Measurements from ENCODE around the gene BTRC. TPM values are rescaled to one million over a fixed set of nuclear protein-coding genes. Genes with fewer than 3 reads are reported as not detected.
"Not testable (repeated sequence)": the region's sequence is repeated elsewhere in the genome, so short reads cannot be mapped to it uniquely, and the experiment has no call there.

BTRC gene
- total and polyA plus RNA-seq, 12 donors = 9.5 to 49.9 (median 34.2) TPM

- Histone ChIP-seq H3K27me3 (peaks cover 0 to 10% (median 0%) of the 10 kb centered on the region in 7 donors), H3K9me3 (no peaks in the 10 kb centered on the region), H3K4me3 (no peak overlapping the region), H3K27ac (no peak overlapping the region), H3K36me3 (no peaks in the 10 kb centered on the region), H3K4me1 (no peaks in the 10 kb centered on the region)
- intact Hi-C loops (cut with DNase I) = no loop called here
- DNase-seq (no peak), ATAC-seq (no peak)
- no peak for TF ChIP-seq CTCF (IDR thresholded peaks at IDR 0.05)
- 79 to 83% methylated on average over 3 of the region's 3 CpGs for WGBS, 2 donors
Observed at GRCh38 chr10:101329341-101330032, 24.5 kb upstream of the BTRC start.

- Histone ChIP-seq H3K27me3 (peaks cover 0 to 7% (median 0%) of the 10 kb centered on the region in 7 donors), H3K36me3 (no peaks in the 10 kb centered on the region), H3K4me1 (no peaks in the 10 kb centered on the region), H3K9me3 (no peaks in the 10 kb centered on the region), H3K27ac (no peak overlapping the region), H3K4me3 (no peak overlapping the region)
- WGBS, 2 donors = 82 to 85% methylated on average over 4 of the region's 4 CpGs
- DNase-seq (no peak), ATAC-seq (no peak)
- TF ChIP-seq CTCF (IDR thresholded peaks at IDR 0.05) = no peak
- intact Hi-C loops (cut with DNase I) = no loop called here
Observed at GRCh38 chr10:101330231-101330630, 23.7 kb upstream of the BTRC start.

GRCh38 chr10:101330631-101331225 lies 23.2 kb upstream of the BTRC start:
- no peak for ATAC-seq
- DNase-seq = no peak
- intact Hi-C loops (cut with DNase I) = no loop called here
- H3K4me3 ChIP-seq = no peak overlapping the region
- H3K9me3 ChIP-seq = no peaks in the 10 kb centered on the region
- no peak for TF ChIP-seq CTCF (IDR thresholded peaks at IDR 0.05)
- H3K27ac ChIP-seq = no peak overlapping the region
- 74 to 77% methylated on average over 14 of the region's 14 CpGs for WGBS, 2 donors
- no peaks in the 10 kb centered on the region for H3K36me3 ChIP-seq
- peaks cover 0 to 7% (median 0%) of the 10 kb centered on the region in 7 donors for H3K27me3 ChIP-seq
- H3K4me1 ChIP-seq = no peaks in the 10 kb centered on the region

- Histone ChIP-seq H3K27ac (no peak overlapping the region), H3K9me3 (no peaks in the 10 kb centered on the region), H3K4me3 (no peak overlapping the region), H3K27me3 (peaks cover 0 to 7% (median 0%) of the 10 kb centered on the region in 7 donors), H3K36me3 (no peaks in the 10 kb centered on the region), H3K4me1 (no peaks in the 10 kb centered on the region)
- WGBS, 2 donors = 85 to 96% methylated on average over 2 of the region's 2 CpGs
- ATAC-seq = no peak
- intact Hi-C loops (cut with DNase I) = no loop called here
- TF ChIP-seq CTCF (IDR thresholded peaks at IDR 0.05) = no peak
- no peak for DNase-seq
Observed at GRCh38 chr10:101331956-101332355, 22.0 kb upstream of the BTRC start.

- WGBS, 2 donors = 79 to 86% methylated on average over 5 of the region's 5 CpGs
- H3K4me3 ChIP-seq; ATAC-seq; H3K9me3 ChIP-seq; H3K36me3 ChIP-seq; H3K27ac ChIP-seq; DNase-seq; H3K27me3 ChIP-seq; intact Hi-C loops (cut with DNase I); H3K4me1 ChIP-seq: not testable (repeated sequence)
Observed at GRCh38 chr10:101334259-101334658, 19.7 kb upstream of the BTRC start.
